Measurements from ENCODE around the gene TCF19.

Gene TCF19

GRCh38 chr6:31122791-31123706 is 35.3 kb upstream of the TCF19 start (continued):
- TF ChIP-seq MYNN (tag by site-specific recombination; IDR thresholded peaks at IDR 0.05; ENCODE audit: borderline replicate concordance) (no peak), ZNF639 (tag by site-specific recombination; IDR thresholded peaks at IDR 0.05) (no peak; the same call in 1 of the 2 replicates), ZFP69B (tag by site-specific recombination; IDR thresholded peaks at IDR 0.05) (no peak), ZBTB10 (tag by site-specific recombination; IDR thresholded peaks at IDR 0.05) (no peak), BCL11B (tag by site-specific recombination; IDR thresholded peaks at IDR 0.05; ENCODE audit: low read depth) (no peak), ZNF184 (tag by site-specific recombination; IDR thresholded peaks at IDR 0.05) (peak; percentile 41; the same call in 1 of the 2 replicates), ZNF670 (tag by site-specific recombination; IDR thresholded peaks at IDR 0.05; ENCODE audit: low read depth) (no peak), ZNF26 (tag by site-specific recombination; IDR thresholded peaks at IDR 0.05) (no peak), ZEB2 (tag by site-specific recombination; IDR thresholded peaks at IDR 0.05) (peak; percentile 49; the same call in 1 of the 2 replicates), ZNF133 (tag by site-specific recombination; IDR thresholded peaks at IDR 0.05) (no peak), ZNF426 (tag by site-specific recombination; IDR thresholded peaks at IDR 0.05) (no peak), ZBTB8A (tag by site-specific recombination; IDR thresholded peaks at IDR 0.05) (no peak), SCRT1 (tag by site-specific recombination; IDR thresholded peaks at IDR 0.05; ENCODE audit: borderline replicate concordance) (no peak), ZNF555 (tag by site-specific recombination; conservative IDR thresholded peaks at IDR 0.05) (no peak), ZNF175 (tag by site-specific recombination; IDR thresholded peaks at IDR 0.05) (no peak), ZSCAN30 (tag by site-specific recombination; IDR thresholded peaks at IDR 0.05) (0 out of 2 replicates have a peak, but pooled peaks have one; percentile 22), ZNF398 (tag by site-specific recombination; IDR thresholded peaks at IDR 0.05) (peak; percentile 32; the same call in 1 of the 2 replicates), ZNF792 (tag by site-specific recombination; IDR thresholded peaks at IDR 0.05) (no peak), ZNF843 (tag by site-specific recombination; IDR thresholded peaks at IDR 0.05) (0 out of 2 replicates have a peak, but pooled peaks have one; percentile 16), ZNF23 (tag by site-specific recombination; IDR thresholded peaks at IDR 0.05; ENCODE audit: borderline replicate concordance) (no peak), ZSCAN18 (tag by site-specific recombination; IDR thresholded peaks at IDR 0.05) (no peak), KLF8 (tag by site-specific recombination; IDR thresholded peaks at IDR 0.05) (0 out of 2 replicates have a peak, but pooled peaks have one; percentile 22), HOXA7 (CRISPR knock-in tag; IDR thresholded peaks at IDR 0.05; ENCODE audit: borderline replicate concordance) (no peak), ZNF645 (tag by site-specific recombination; IDR thresholded peaks at IDR 0.05) (no peak), ZNF19 (tag by site-specific recombination; IDR thresholded peaks at IDR 0.05; ENCODE audit: low read depth) (no peak), HIC1 (tag by site-specific recombination; IDR thresholded peaks at IDR 0.05) (no peak)
